A549 (cell line): Measurements from ENCODE around the gene TRAPPC2. TPM values are rescaled to one million over a fixed set of nuclear protein-coding genes. Genes with fewer than 3 reads are reported as not detected.

Source experiments
- ATAC-seq, 2 experiments: fragments of 200-7000 bp in 1 of 2; fragments of >200 bp in 1 of 2; cut with Nextera tagmentation in 1 of 2; cut with Tn5 transposase in 1 of 2; 3 replicates each; pipeline versions ENCODE4 v1.8.0 to v1.9.1; 2018 to 2020; ENCODE audit warnings: mild to moderate bottlenecking in 1 of 2, moderate library complexity in 1 of 2
- CTCF ChIA-PET: fragments of 300-600 bp; sonication (Branson Sonifier 250); formaldehyde crosslinking; extraction: SDS; loops from one replicate; lab custom pipeline; 2021; ENCODE audit warnings: antibody characterized with exemption, inconsistent platforms; lab: Yijun Ruan, JAX
- POLR2A ChIA-PET: fragments of 350-600 bp; formaldehyde crosslinking; extraction: SDS; loops from one replicate; lab custom pipeline; 2021; ENCODE audit warnings: antibody characterized with exemption, inconsistent platforms; lab: Yijun Ruan, JAX
- DNase-seq, 2 experiments: peaks; one replicate each; pipeline versions ENCODE4 v3.0.0 to v3.0.0-alpha.2; 2011 to 2016; ENCODE audit warnings: low read depth in 1 of 2, low spot score in 1 of 2
- FAIRE-seq: peaks from 2 replicates; lab custom pipeline; 2011; peaks lifted over from hg19 to GRCh38; lab: Jason Lieb, UNC
- H3K27ac ChIP-seq, 2 experiments: fragments of >200 bp; sonication (Bioruptor Twin); formaldehyde crosslinking; 3 replicates each; pipeline ENCODE4 v1.5.1; 2016 to 2017
- H3K4me1 ChIP-seq: fragments of >200 bp; sonication (Bioruptor Twin); formaldehyde crosslinking; 3 replicates; pipeline ENCODE4 v1.6.1; 2016
- H3K4me2 ChIP-seq: fragments of >200 bp; sonication (Bioruptor Twin); formaldehyde crosslinking; 3 replicates; pipeline ENCODE4 v1.6.1; 2016
- H3K4me3 ChIP-seq: fragments of >200 bp; sonication (Bioruptor Twin); formaldehyde crosslinking; 3 replicates; pipeline ENCODE4 v1.5.1; 2016
- H3K9me3 ChIP-seq: fragments of >200 bp; sonication (Bioruptor Twin); formaldehyde crosslinking; 3 replicates; pipeline ENCODE4 v1.6.1; 2016
- CEBPB ChIP-seq, 2 experiments: fragments of >200 bp in 1 of 2; sonication (Bioruptor Twin) in 1 of 2; formaldehyde crosslinking in 1 of 2; IDR thresholded peaks; 2 replicates each; pipeline ENCODE4 v1.6.1; 2012 to 2016
- CHD2 ChIP-seq: fragments of 150-350 bp; IDR thresholded peaks from 2 replicates; pipeline ENCODE4 v1.6.1; 2014; ENCODE audit warnings: low read length; ENCODE audit not compliant: partially characterized antibody
- EHF ChIP-seq: fragments of 250-450 bp; sonication (Bioruptor Pico); IDR thresholded peaks from 2 replicates; pipeline ENCODE4 v1.5.0; 2020; ENCODE audit warnings: mild to moderate bottlenecking
- FOSB ChIP-seq: fragments of 250-450 bp; sonication (Bioruptor Pico); IDR thresholded peaks from 2 replicates; pipeline ENCODE4 v1.5.0; 2020; ENCODE audit warnings: mild to moderate bottlenecking, moderate library complexity
- FOXS1 ChIP-seq: fragments of 250-450 bp; sonication (Bioruptor Pico); IDR thresholded peaks from 2 replicates; pipeline ENCODE4 v1.5.0; 2020; ENCODE audit warnings: mild to moderate bottlenecking, moderate library complexity
- HEYL ChIP-seq: fragments of 250-450 bp; sonication (Bioruptor Pico); IDR thresholded peaks from 2 replicates; pipeline ENCODE4 v1.8.0; 2021; ENCODE audit warnings: mild to moderate bottlenecking, moderate library complexity
- JUN ChIP-seq, 2 experiments: fragments of >200 bp; sonication (Bioruptor Twin); formaldehyde crosslinking; IDR thresholded peaks; 2 replicates in 1 of 2; 3 replicates in 1 of 2; pipeline ENCODE4 v1.6.1; 2016 to 2017
- JUNB ChIP-seq: fragments of >200 bp; sonication (Bioruptor Twin); formaldehyde crosslinking; IDR thresholded peaks from 2 replicates; pipeline ENCODE4 v1.6.1; 2016
- KDM1A ChIP-seq: fragments of 200-600 bp; sonication (generic); IDR thresholded peaks from 2 replicates; pipeline ENCODE4 v1.6.1; 2016; ENCODE audit warnings: low read depth, mild to moderate bottlenecking
- MAFK ChIP-seq: fragments of 450-650 bp; IDR thresholded peaks from 2 replicates; pipeline ENCODE4 v1.6.1; 2014; ENCODE audit not compliant: partially characterized antibody
- NFE2L2 ChIP-seq: fragments of 150-350 bp; conservative IDR thresholded peaks from 2 replicates; pipeline ENCODE4 v1.6.1; 2014; ENCODE audit warnings: low read length
- PHF8 ChIP-seq: fragments of 200-600 bp; sonication (generic); IDR thresholded peaks from 2 replicates; pipeline ENCODE4 v1.6.1; 2016; ENCODE audit warnings: low read depth, mild to moderate bottlenecking, antibody characterized with exemption, moderate library complexity, borderline replicate concordance
- POLR2AphosphoS2 ChIP-seq: conservative IDR thresholded peaks from 2 replicates; pipeline ENCODE4 v1.6.1; 2012; ENCODE audit warnings: low read length, improper control_type of control experiment, inconsistent platforms
- RCOR1 ChIP-seq: fragments of 150-350 bp; IDR thresholded peaks from 2 replicates; pipeline ENCODE4 v1.6.1; 2014; ENCODE audit warnings: antibody characterized with exemption, low read length, low read depth
- ZNF302 ChIP-seq: fragments of 250-450 bp; sonication (Bioruptor Pico); IDR thresholded peaks from 2 replicates; pipeline ENCODE4 v1.9.0; 2021; ENCODE audit warnings: inconsistent platforms, mild to moderate bottlenecking, moderate library complexity
- ZSCAN20 ChIP-seq: fragments of 250-450 bp; sonication (Bioruptor Pico); IDR thresholded peaks from 2 replicates; pipeline ENCODE4 v1.8.0; 2022; ENCODE audit warnings: mild to moderate bottlenecking, moderate library complexity
- WGBS: methylation state at CpG from one replicate; pipeline ENCODE4 v1.1.6; 2017; ENCODE audit errors: missing lambda C conversion rate; 5-methylcytosine and 5-hydroxymethylcytosine counted together
- polyA plus RNA-seq, 4 experiments: library from polyadenylated mRNA; depleted of rRNA in 3 of 4; stranded (reverse); fragments of >200 nt; fragmentation: RNase III in 1 of 4; extraction: RNeasy Plus Mini Kit Qiagen cat#74134 plus additional on column Dnase treatment in 1 of 4; gene quantifications; 2 replicates in 3 of 4; 3 replicates in 1 of 4; pipeline ENCODE4 v1.2.3, GENCODE V29; 2011 to 2017
- TF ChIP-seq, protein P1 (sequence below): fragments of 150-350 bp; IDR thresholded peaks from 2 replicates; pipeline ENCODE4 v1.6.1; 2014; ENCODE audit warnings: low read depth, mild to moderate bottlenecking, low read length
- TF ChIP-seq, protein P2 (sequence below): IDR thresholded peaks from 2 replicates; pipeline ENCODE4 v1.6.1; 2012
- TF ChIP-seq, protein P3 (sequence below): fragments of 450-650 bp; IDR thresholded peaks from 2 replicates; pipeline ENCODE4 v1.6.1; 2014; ENCODE audit warnings: antibody characterized with exemption
- TF ChIP-seq, protein P4 (sequence below): fragments of >200 bp; sonication (Bioruptor Twin); formaldehyde crosslinking; IDR thresholded peaks from 3 replicates; pipeline ENCODE4 v1.6.1; 2016
- TF ChIP-seq, protein P5 (sequence below): fragments of 200-600 bp; sonication (generic); IDR thresholded peaks from 2 replicates; pipeline ENCODE4 v1.6.1; 2016; ENCODE audit warnings: antibody characterized with exemption, mild to moderate bottlenecking, moderate library complexity

TRAPPC2 gene
- polyA plus RNA-seq, 2 of the 4 experiments (the other 2 are of a cell fraction), result 11.6 TPM

DNA sequence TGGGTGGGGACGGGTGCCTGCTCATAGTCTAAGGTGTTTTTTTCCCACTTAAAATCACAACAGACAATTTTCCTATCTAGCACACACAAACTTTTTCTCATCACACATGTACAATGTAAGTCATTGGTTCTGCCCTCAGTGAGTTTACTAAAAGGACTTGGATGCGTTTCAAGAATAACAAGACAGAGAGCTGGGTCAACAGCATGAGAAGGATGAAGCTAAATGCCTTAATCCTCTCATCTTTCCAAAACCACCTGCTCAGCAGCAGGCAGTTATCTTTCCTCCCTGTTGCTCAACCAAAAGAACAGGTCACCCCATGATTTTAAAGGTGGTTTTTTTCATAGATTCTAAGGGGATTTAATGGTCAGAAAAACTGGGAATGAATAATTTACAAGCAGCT lies 40.3 kb upstream of the TRAPPC2 start:
- Histone ChIP-seq H3K27ac (no peak overlapping the region), H3K4me1 (no peaks in the 10 kb centered on the region), H3K4me2 (no peak overlapping the region), H3K4me3 (no peak overlapping the region), H3K9me3 (no peaks in the 10 kb centered on the region)
- WGBS, result 84% methylated on average over 2 of the region's 2 CpGs
- ATAC-seq (no peak), DNase-seq (no peak), FAIRE-seq (peak; percentile 23)
- ChIA-PET CTCF (no interaction called here), POLR2A (no interaction called here)
- TF ChIP-seq CHD2, result no peak
- TF ChIP-seq, protein P1, sequence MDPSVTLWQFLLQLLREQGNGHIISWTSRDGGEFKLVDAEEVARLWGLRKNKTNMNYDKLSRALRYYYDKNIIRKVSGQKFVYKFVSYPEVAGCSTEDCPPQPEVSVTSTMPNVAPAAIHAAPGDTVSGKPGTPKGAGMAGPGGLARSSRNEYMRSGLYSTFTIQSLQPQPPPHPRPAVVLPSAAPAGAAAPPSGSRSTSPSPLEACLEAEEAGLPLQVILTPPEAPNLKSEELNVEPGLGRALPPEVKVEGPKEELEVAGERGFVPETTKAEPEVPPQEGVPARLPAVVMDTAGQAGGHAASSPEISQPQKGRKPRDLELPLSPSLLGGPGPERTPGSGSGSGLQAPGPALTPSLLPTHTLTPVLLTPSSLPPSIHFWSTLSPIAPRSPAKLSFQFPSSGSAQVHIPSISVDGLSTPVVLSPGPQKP, result no peak

DNA sequence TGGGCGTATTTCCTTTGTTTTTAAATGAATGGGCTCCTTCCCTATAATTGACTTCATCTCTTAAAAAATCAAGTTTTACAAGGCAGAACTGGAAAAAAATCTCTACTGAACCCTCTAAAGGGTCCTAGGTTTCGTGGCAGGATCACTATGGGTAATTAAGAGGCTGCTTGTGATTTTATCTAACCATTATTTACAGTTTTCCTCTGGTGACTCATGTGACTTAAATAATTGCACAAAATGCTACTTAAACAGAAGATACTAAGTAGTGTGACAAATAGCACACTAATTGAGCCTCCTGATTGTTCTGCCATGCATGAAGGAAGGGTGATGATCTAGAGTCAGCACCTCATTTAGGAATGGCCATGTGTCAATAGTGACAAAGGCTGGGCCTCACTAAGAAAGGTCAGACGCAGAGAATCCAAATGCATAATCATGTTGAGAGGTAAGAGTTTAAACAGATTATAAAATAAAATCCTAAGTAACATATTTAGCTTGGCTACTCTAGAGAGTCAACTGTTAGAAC lies 35.7 kb upstream of the TRAPPC2 start:
- 94% methylated on average over 3 of the region's 3 CpGs for WGBS

DNA sequence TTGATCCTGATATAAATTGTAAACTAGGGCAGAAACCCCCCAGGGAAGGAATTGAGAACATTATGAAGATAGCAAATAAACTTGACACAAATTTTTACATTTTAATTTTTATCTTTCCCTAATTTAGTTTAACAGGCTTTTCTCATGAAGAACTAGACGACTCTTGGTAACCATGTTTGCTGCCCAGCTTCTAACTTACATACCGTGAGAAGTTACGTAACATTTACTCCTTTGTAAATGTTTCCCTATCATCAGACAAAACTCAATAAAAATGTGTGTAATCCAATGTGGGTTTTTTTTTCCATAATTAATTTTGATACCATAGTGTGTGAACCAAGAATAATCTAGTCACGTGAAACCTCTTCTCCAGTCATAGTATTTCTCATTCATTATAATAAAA lies 34.5 kb upstream of the TRAPPC2 start:
- Histone ChIP-seq H3K4me3 (no peak overlapping the region), H3K9me3 (no peaks in the 10 kb centered on the region), H3K4me1 (no peaks in the 10 kb centered on the region), H3K4me2 (no peak overlapping the region), H3K27ac (no peak overlapping the region)
- no peak for DNase-seq
- CTCF ChIA-PET, result interaction anchor here (0.6 to 2.7 kb wide), 3 partner anchors 19 to 1258 kb away, joined by 3 to 6 read pairs (median 3); no protein-coding TSS in a partner anchor
- peak; percentile 32 for FAIRE-seq
- POLR2A ChIA-PET, result no interaction called here
- TF ChIP-seq, protein P2, sequence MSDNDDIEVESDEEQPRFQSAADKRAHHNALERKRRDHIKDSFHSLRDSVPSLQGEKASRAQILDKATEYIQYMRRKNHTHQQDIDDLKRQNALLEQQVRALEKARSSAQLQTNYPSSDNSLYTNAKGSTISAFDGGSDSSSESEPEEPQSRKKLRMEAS, result no peak
- TF ChIP-seq, protein P3, sequence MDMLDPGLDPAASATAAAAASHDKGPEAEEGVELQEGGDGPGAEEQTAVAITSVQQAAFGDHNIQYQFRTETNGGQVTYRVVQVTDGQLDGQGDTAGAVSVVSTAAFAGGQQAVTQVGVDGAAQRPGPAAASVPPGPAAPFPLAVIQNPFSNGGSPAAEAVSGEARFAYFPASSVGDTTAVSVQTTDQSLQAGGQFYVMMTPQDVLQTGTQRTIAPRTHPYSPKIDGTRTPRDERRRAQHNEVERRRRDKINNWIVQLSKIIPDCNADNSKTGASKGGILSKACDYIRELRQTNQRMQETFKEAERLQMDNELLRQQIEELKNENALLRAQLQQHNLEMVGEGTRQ, result no peak
- TF ChIP-seq, protein P4, sequence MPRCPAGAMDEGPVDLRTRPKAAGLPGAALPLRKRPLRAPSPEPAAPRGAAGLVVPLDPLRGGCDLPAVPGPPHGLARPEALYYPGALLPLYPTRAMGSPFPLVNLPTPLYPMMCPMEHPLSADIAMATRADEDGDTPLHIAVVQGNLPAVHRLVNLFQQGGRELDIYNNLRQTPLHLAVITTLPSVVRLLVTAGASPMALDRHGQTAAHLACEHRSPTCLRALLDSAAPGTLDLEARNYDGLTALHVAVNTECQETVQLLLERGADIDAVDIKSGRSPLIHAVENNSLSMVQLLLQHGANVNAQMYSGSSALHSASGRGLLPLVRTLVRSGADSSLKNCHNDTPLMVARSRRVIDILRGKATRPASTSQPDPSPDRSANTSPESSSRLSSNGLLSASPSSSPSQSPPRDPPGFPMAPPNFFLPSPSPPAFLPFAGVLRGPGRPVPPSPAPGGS, result no peak
- TF ChIP-seq POLR2AphosphoS2, result no peak
- no peak for TF ChIP-seq CHD2
- no peak for TF ChIP-seq CEBPB (IDR thresholded peaks at IDR 0.05)
- TF ChIP-seq ZSCAN20 (CRISPR knock-in tag), result no peak
- WGBS, result 92% methylated on average over 4 of the region's 4 CpGs
- no peak for ATAC-seq

More for the DNA sequence above, 35.7 kb upstream of the TRAPPC2 start:
- no peak for ATAC-seq
- H3K27ac ChIP-seq, result no peak overlapping the region
- TF ChIP-seq, protein P5, sequence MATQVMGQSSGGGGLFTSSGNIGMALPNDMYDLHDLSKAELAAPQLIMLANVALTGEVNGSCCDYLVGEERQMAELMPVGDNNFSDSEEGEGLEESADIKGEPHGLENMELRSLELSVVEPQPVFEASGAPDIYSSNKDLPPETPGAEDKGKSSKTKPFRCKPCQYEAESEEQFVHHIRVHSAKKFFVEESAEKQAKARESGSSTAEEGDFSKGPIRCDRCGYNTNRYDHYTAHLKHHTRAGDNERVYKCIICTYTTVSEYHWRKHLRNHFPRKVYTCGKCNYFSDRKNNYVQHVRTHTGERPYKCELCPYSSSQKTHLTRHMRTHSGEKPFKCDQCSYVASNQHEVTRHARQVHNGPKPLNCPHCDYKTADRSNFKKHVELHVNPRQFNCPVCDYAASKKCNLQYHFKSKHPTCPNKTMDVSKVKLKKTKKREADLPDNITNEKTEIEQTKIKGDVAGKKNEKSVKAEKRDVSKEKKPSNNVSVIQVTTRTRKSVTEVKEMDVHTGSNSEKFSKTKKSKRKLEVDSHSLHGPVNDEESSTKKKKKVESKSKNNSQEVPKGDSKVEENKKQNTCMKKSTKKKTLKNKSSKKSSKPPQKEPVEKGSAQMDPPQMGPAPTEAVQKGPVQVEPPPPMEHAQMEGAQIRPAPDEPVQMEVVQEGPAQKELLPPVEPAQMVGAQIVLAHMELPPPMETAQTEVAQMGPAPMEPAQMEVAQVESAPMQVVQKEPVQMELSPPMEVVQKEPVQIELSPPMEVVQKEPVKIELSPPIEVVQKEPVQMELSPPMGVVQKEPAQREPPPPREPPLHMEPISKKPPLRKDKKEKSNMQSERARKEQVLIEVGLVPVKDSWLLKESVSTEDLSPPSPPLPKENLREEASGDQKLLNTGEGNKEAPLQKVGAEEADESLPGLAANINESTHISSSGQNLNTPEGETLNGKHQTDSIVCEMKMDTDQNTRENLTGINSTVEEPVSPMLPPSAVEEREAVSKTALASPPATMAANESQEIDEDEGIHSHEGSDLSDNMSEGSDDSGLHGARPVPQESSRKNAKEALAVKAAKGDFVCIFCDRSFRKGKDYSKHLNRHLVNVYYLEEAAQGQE, result no peak
- TF ChIP-seq JUN (IDR thresholded peaks at IDR 0.05), result no peak
- TF ChIP-seq MAFK, result no peak
- no peak for TF ChIP-seq KDM1A
- no peak for TF ChIP-seq FOXS1
- TF ChIP-seq RCOR1, result no peak
- TF ChIP-seq PHF8, result no peak
- TF ChIP-seq JUNB, result no peak
- no peak for TF ChIP-seq ZNF302 (CRISPR knock-in tag)
- TF ChIP-seq EHF (CRISPR knock-in tag), result no peak
- TF ChIP-seq NFE2L2, result no peak
- TF ChIP-seq FOSB (CRISPR knock-in tag), result no peak
- no peak for TF ChIP-seq HEYL (CRISPR knock-in tag)
- H3K9me3 ChIP-seq, result no peaks in the 10 kb centered on the region
- H3K4me1 ChIP-seq, result no peaks in the 10 kb centered on the region
- no peak overlapping the region for H3K4me2 ChIP-seq
- peak; percentile 91 for FAIRE-seq
- ChIA-PET CTCF (interaction anchor here (2.7 kb wide), 1 partner anchor 20 kb away, joined by 6 read pairs; no protein-coding TSS in a partner anchor), POLR2A (no interaction called here)
- no peak overlapping the region for H3K4me3 ChIP-seq
- no peak for DNase-seq
